PC-3 (cell line): Measurements from ENCODE around the gene NOP10.

Experiments
- EZH2 ChIP-seq: fragments of 300-600 bp; sonication (generic); IDR thresholded peaks from one replicate; pipeline ENCODE4 v1.6.1; 2017; ENCODE audit warnings: antibody characterized with exemption, mild to moderate bottlenecking, low read length; ENCODE audit not compliant: unreplicated experiment
- TF ChIP-seq, protein P1 (sequence below): fragments of 300-600 bp; sonication (generic); conservative IDR thresholded peaks from 2 replicates; pipeline ENCODE4 v1.5.1; 2017; ENCODE audit warnings: antibody characterized with exemption, low read depth, mild to moderate bottlenecking, low read length

DNA sequence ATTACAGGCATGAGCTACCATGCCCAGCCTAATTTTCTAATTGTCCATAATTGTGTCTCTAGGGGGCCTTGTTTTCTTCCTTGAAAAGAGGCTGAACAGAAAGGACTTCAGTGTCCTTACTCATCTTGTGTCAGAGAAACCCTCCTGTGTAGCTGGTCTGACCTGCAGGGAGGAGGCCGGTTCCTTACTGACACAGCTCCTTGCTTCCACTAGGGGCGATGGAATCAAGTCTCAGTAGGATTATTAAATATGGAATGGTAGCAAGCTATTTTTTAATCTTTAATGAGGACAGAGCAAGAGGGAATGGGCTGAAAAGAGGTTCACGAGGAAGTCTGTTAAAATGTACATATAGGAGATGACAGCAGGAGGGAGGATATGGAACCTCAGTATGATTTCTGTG lies 15.4 kb upstream of the NOP10 start:
- TF ChIP-seq, protein P1, sequence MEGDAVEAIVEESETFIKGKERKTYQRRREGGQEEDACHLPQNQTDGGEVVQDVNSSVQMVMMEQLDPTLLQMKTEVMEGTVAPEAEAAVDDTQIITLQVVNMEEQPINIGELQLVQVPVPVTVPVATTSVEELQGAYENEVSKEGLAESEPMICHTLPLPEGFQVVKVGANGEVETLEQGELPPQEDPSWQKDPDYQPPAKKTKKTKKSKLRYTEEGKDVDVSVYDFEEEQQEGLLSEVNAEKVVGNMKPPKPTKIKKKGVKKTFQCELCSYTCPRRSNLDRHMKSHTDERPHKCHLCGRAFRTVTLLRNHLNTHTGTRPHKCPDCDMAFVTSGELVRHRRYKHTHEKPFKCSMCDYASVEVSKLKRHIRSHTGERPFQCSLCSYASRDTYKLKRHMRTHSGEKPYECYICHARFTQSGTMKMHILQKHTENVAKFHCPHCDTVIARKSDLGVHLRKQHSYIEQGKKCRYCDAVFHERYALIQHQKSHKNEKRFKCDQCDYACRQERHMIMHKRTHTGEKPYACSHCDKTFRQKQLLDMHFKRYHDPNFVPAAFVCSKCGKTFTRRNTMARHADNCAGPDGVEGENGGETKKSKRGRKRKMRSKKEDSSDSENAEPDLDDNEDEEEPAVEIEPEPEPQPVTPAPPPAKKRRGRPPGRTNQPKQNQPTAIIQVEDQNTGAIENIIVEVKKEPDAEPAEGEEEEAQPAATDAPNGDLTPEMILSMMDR = peak; percentile 62
- no peak for TF ChIP-seq EZH2
